ENCODE data around the gene PTK7.

PTK7 gene

DNA sequence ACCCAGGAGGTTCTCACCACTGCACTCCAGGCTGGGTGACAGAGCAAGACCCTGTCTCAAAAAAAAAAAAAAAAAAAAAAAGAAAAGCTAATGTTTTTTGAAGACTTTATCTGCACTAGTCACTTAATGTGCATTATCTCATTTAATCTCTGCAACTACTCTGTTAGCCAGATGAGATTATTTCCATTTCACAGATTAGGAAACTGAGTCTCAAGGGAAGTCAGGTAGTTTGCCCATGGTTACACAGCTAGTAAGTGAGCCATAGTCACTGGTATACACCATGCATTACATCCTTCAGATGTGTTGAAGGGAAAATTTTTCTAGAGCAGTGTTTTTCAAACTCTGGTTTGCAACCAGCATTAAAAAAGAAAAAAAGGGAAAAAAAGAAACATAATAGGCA, 87.8 kb downstream of the PTK7 start:
- H3K4me3 ChIP-seq (ENCODE audit: low read depth in 1 of 2, low read length in 2 of 2) = no peak overlapping the region
- TF ChIP-seq, protein P1, sequence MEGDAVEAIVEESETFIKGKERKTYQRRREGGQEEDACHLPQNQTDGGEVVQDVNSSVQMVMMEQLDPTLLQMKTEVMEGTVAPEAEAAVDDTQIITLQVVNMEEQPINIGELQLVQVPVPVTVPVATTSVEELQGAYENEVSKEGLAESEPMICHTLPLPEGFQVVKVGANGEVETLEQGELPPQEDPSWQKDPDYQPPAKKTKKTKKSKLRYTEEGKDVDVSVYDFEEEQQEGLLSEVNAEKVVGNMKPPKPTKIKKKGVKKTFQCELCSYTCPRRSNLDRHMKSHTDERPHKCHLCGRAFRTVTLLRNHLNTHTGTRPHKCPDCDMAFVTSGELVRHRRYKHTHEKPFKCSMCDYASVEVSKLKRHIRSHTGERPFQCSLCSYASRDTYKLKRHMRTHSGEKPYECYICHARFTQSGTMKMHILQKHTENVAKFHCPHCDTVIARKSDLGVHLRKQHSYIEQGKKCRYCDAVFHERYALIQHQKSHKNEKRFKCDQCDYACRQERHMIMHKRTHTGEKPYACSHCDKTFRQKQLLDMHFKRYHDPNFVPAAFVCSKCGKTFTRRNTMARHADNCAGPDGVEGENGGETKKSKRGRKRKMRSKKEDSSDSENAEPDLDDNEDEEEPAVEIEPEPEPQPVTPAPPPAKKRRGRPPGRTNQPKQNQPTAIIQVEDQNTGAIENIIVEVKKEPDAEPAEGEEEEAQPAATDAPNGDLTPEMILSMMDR (IDR thresholded peaks at IDR 0.05; ENCODE audit: borderline replicate concordance, extremely low read depth, low read length, poor library complexity, severe bottlenecking) = no peak
- TF ChIP-seq EZH2 (IDR thresholded peaks at IDR 0.05; ENCODE audit: borderline replicate concordance, low read depth, low read length, severe bottlenecking) = no peak
- no peaks in the 10 kb centered on the region for H3K4me1 ChIP-seq (ENCODE audit: insufficient read depth, low read length)
- H3K36me3 ChIP-seq (ENCODE audit: insufficient read depth, low read length) = peaks cover 18% of the 10 kb centered on the region
- DNase-seq (no peak), ATAC-seq (ENCODE audit: insufficient read depth, low read depth) (no peak)
- no peaks in the 10 kb centered on the region for H3K27me3 ChIP-seq (ENCODE audit: insufficient read depth, low read length, poor library complexity)
- H3K4me2 ChIP-seq (ENCODE audit: insufficient read depth, low read length) = no peak overlapping the region
- no peak overlapping the region for H2AFZ ChIP-seq (ENCODE audit: low read depth, low read length)
- no peaks in the 10 kb centered on the region for H3K9me3 ChIP-seq (ENCODE audit: insufficient read depth, low read length, severe bottlenecking)
- H4K20me1 ChIP-seq (ENCODE audit: insufficient read depth, low read length) = no peaks in the 10 kb centered on the region
- no peak overlapping the region for H3K27ac ChIP-seq (ENCODE audit: low read length)
- no peak overlapping the region for H3K9ac ChIP-seq (ENCODE audit: low read depth, low read length)
- H3K79me2 ChIP-seq (ENCODE audit: insufficient read depth, low read length) = no peaks in the 10 kb centered on the region

DNA sequence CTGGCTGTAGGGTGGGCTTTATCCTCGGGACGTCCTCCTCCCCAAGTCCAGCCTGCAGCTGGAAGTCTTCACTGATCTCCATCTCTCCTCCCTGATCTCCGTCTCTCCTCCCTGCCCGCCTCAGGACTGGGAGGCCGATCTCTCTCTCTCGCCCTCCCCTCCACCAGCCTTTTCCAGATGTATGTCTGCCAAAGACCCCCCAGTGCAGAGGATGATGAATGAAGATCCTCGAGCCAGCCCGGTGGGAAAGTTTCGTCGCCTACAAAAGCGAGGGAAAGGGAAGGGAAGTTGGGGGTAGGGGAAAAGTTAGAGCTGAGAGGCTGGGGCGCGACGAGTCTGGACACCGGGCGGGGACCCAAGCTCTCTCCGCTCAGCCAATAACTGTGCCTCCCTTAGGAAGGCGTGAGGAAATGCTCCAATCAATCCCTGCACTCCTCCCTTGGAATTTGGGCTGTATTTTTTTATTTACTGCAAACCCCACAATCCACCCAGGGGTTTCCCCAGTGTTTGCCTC, 94.4 kb downstream of the PTK7 start:
- H3K27ac ChIP-seq (ENCODE audit: low read length) = peak overlapping the region; percentile 87
- no peak for DNase-seq
- TF ChIP-seq EZH2 (IDR thresholded peaks at IDR 0.05; ENCODE audit: borderline replicate concordance, low read depth, low read length, severe bottlenecking) = no peak
- TF ChIP-seq, protein P1 (IDR thresholded peaks at IDR 0.05; ENCODE audit: borderline replicate concordance, extremely low read depth, low read length, poor library complexity, severe bottlenecking) = no peak

DNA sequence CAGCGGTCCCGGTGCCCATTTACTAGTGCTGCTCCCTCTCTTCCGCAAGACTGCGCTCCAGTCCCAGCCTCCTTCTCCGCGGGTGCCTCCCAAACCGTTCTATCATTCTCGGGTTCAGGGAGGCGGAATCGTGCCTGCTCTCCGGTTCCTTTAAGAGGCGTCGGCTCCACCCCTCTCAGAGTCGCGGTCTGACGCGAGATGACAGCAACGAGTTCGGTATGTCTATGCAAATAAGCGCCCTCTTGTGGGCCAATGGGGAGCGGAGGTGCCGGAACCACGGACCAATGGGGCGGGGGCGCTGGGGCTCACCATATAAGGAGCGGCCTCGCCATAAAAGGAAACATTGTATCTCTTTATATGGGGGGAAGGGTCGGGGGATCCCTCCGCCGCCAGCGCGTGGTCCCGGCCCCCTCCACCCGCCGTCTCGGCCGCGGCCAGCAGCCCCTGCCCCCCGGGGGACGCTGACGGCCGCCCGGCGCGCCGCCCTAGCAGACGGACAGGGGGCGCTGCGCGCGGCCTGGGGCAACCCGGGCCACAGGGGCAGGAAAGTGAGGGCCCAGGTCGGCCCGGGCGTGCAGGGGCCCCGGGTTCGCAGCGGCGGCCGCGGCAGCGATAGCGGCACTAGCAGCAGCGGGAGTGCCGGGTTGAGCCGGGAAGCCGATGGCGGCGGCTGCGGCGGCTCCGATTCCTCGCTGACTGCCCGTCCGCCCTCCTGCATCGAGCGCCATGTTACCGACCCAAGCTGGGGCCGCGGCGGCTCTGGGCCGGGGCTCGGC, 95.0 kb downstream of the PTK7 start, which contains the start of gene SRF:
Gene SRF (plus strand): TSS at position 339 of the 776 bp plus-strand sequence. CDS start 388 bp downstream, at position 727.
- Histone ChIP-seq H2AFZ (ENCODE audit: low read depth, low read length) (peak within 1 kb of the TSS; percentile 85), H3K36me3 (ENCODE audit: insufficient read depth, low read length) (peaks cover 29% of the 10 kb centered on the region), H3K4me3 (ENCODE audit: low read depth in 1 of 2, low read length in 2 of 2) (peak within 1 kb of the TSS; percentile 80 to 83), H4K20me1 (ENCODE audit: insufficient read depth, low read length) (peaks cover 39% of the 10 kb centered on the region), H3K27ac (ENCODE audit: low read length) (peak within 1 kb of the TSS; percentile 87), H3K27me3 (ENCODE audit: insufficient read depth, low read length, poor library complexity) (no peaks in the 10 kb centered on the region), H3K4me2 (ENCODE audit: insufficient read depth, low read length) (peak within 1 kb of the TSS; percentile 96), H3K9me3 (ENCODE audit: insufficient read depth, low read length, severe bottlenecking) (no peaks in the 10 kb centered on the region), H3K79me2 (ENCODE audit: insufficient read depth, low read length) (peaks cover 50% of the 10 kb centered on the region), H3K9ac (ENCODE audit: low read depth, low read length) (peak within 1 kb of the TSS; percentile 89), H3K4me1 (ENCODE audit: insufficient read depth, low read length) (peaks cover 45% of the 10 kb centered on the region)
- DNase-seq (peak; percentile 100), ATAC-seq (ENCODE audit: insufficient read depth, low read depth) (peak; percentile 80)
- TF ChIP-seq, protein P1 (IDR thresholded peaks at IDR 0.05; ENCODE audit: borderline replicate concordance, extremely low read depth, low read length, poor library complexity, severe bottlenecking) = peak; percentile 66
- TF ChIP-seq EZH2 (IDR thresholded peaks at IDR 0.05; ENCODE audit: borderline replicate concordance, low read depth, low read length, severe bottlenecking) = no peak

More for the DNA sequence above, 94.4 kb downstream of the PTK7 start:
- Histone ChIP-seq H3K36me3 (ENCODE audit: insufficient read depth, low read length) (peaks cover 23% of the 10 kb centered on the region), H3K27me3 (ENCODE audit: insufficient read depth, low read length, poor library complexity) (no peaks in the 10 kb centered on the region), H3K9me3 (ENCODE audit: insufficient read depth, low read length, severe bottlenecking) (no peaks in the 10 kb centered on the region), H3K4me2 (ENCODE audit: insufficient read depth, low read length) (peak overlapping the region; percentile 93), H3K4me3 (ENCODE audit: low read depth in 1 of 2, low read length in 2 of 2) (peak overlapping the region; percentile 35 to 80; a peak in 3 of 4 replicates), H3K9ac (ENCODE audit: low read depth, low read length) (peak overlapping the region; percentile 89), H3K4me1 (ENCODE audit: insufficient read depth, low read length) (peaks cover 40% of the 10 kb centered on the region), H2AFZ (ENCODE audit: low read depth, low read length) (peak overlapping the region; percentile 85), H4K20me1 (ENCODE audit: insufficient read depth, low read length) (peaks cover 32% of the 10 kb centered on the region), H3K79me2 (ENCODE audit: insufficient read depth, low read length) (peaks cover 44% of the 10 kb centered on the region)
- ATAC-seq (ENCODE audit: insufficient read depth, low read depth) = peak; percentile 8

All from DND-41 (cell line).